IgD-negative memory B cell (primary cell): ENCODE measurements around the gene MX1. TPM values are rescaled to one million over a fixed set of nuclear protein-coding genes. Genes with fewer than 3 reads are reported as not detected.

Source experiments
- H3K27ac Mint-ChIP-seq, 3 donors: one replicate each; pipeline ENCODE4 v1.8.0; 2020 to 2022; ENCODE audit warnings: mild to moderate bottlenecking in 3 of 3, mixed read lengths in 3 of 3, moderate library complexity in 1 of 3
- H3K27me3 Mint-ChIP-seq: one replicate; pipeline ENCODE4 v1.8.0; 2021; ENCODE audit warnings: mixed read lengths
- H3K36me3 Mint-ChIP-seq: one replicate; pipeline ENCODE4 v1.8.0; 2020; ENCODE audit warnings: mild to moderate bottlenecking, mixed read lengths
- H3K4me1 Mint-ChIP-seq, 3 donors: one replicate each; pipeline ENCODE4 v1.8.0; 2020 to 2022; ENCODE audit warnings: mixed read lengths in 3 of 3, mild to moderate bottlenecking in 1 of 3
- H3K4me3 Mint-ChIP-seq, 4 donors: one replicate each; pipeline ENCODE4 v1.8.0; 2020 to 2022; ENCODE audit warnings: mild to moderate bottlenecking in 4 of 4, mixed read lengths in 4 of 4, moderate library complexity in 3 of 4
- H3K9me3 Mint-ChIP-seq, 3 donors: one replicate each; pipeline ENCODE4 v1.8.0; 2020 to 2021; ENCODE audit warnings: mixed read lengths in 3 of 3, mild to moderate bottlenecking in 1 of 3
- polyA plus RNA-seq: library from polyadenylated mRNA; unstranded; fragments of 300-500 nt; fragmentation: Illumina TruSeq; gene quantifications from one replicate; pipeline ENCODE4 v1.2.3, GENCODE V29; 2021

Gene MX1
- polyA plus RNA-seq, 1 donor from 2014 or later, result 128 TPM

- no peaks in the 10 kb centered on the region for H3K9me3 Mint-ChIP-seq
- H3K27me3 Mint-ChIP-seq, result no peaks in the 10 kb centered on the region
- no peak overlapping the region for H3K4me3 Mint-ChIP-seq
- H3K27ac Mint-ChIP-seq, result peak overlapping the region in 1 of 3 donors; percentile 31
- peaks cover 0 to 3% (median 0%) of the 10 kb centered on the region in 3 donors for H3K4me1 Mint-ChIP-seq
- peaks cover 6% of the 10 kb centered on the region for H3K36me3 Mint-ChIP-seq
Observed at GRCh38 chr21:41451753-41452676, 26.0 kb downstream of the MX1 start.

DNA sequence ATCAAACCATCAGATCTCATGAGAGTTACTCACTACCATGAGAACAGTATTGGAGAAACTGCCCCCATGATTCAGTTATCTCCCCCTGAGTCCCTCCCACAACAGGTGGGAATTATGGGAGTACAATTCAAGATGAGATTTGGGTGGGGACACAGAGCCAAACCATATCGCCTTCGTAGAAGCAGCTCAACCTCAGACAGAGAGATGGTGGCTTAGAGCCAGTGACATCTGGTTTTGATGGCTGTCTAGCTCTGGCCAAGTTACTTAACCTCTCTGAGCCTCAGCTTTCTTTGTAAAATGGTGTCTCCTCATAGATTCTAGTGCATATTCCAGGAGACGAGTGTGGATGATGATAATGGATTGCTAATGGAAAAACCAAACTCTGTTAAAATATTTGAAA, 27.2 kb downstream of the MX1 start:
- Mint-ChIP-seq H3K36me3 (peaks cover 6% of the 10 kb centered on the region), H3K27me3 (no peaks in the 10 kb centered on the region), H3K4me1 (peaks cover 0 to 3% (median 0%) of the 10 kb centered on the region in 3 donors), H3K4me3 (no peak overlapping the region), H3K27ac (no peak overlapping the region), H3K9me3 (no peaks in the 10 kb centered on the region)

DNA sequence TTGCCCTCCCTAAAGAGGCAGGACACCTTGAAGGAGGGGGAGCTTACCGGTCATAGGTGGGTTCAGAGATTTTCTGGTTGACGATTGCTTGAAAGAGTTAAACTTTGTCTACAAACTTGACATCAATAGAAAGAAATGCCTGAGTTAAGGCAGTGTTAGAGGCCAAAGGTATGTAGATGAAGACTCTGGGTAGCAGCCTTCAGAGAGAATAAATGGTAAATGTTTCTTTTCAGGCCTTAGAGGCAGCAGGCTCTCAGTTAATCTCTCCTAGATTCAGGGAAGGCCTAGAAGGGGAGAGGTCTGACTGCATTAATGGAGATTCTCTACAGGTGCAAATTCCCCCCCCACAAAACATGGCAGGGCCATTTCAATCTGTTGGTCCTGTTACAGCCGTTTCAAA, 27.7 kb downstream of the MX1 start:
- H3K4me1 Mint-ChIP-seq, result peaks cover 0 to 3% (median 0%) of the 10 kb centered on the region in 3 donors
- H3K9me3 Mint-ChIP-seq, result no peaks in the 10 kb centered on the region
- H3K36me3 Mint-ChIP-seq, result peaks cover 6% of the 10 kb centered on the region
- no peak overlapping the region for H3K4me3 Mint-ChIP-seq
- H3K27ac Mint-ChIP-seq, result no peak overlapping the region
- H3K27me3 Mint-ChIP-seq, result no peaks in the 10 kb centered on the region

DNA sequence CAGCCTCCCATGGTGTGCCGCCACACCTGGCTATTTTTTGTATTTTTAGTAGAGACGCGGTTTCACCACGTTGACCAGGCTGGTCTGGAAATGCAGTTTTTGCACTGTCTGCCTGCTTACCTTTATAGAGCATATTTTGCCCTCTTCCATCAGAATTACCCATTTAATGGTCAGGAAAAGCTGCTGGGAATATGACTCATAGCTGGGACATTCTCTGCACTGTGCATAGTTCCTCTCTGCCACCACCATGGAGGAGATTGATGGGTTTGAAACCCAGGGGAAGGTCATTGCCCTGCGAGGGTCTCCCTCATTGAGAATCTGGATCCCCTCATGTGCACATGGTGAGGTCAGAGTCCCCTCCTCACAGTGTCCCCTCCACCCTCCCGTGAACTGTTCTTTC, 32.1 kb downstream of the MX1 start:
- H3K9me3 Mint-ChIP-seq, result no peaks in the 10 kb centered on the region
- no peak overlapping the region for H3K4me3 Mint-ChIP-seq
- peak overlapping the region in 1 of 3 donors; percentile 33 for H3K27ac Mint-ChIP-seq
- H3K4me1 Mint-ChIP-seq, result peaks cover 12 to 21% (median 19%) of the 10 kb centered on the region in 3 donors
- H3K27me3 Mint-ChIP-seq, result no peaks in the 10 kb centered on the region
- H3K36me3 Mint-ChIP-seq, result peaks cover 8% of the 10 kb centered on the region

DNA sequence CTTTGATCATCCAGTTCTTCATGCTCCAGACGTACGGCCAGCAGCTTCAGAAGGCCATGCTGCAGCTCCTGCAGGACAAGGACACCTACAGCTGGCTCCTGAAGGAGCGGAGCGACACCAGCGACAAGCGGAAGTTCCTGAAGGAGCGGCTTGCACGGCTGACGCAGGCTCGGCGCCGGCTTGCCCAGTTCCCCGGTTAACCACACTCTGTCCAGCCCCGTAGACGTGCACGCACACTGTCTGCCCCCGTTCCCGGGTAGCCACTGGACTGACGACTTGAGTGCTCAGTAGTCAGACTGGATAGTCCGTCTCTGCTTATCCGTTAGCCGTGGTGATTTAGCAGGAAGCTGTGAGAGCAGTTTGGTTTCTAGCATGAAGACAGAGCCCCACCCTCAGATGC, 32.5 kb downstream of the MX1 start:
- Mint-ChIP-seq H3K9me3 (peaks cover 0 to under 1% (median 0%) of the 10 kb centered on the region in 3 donors), H3K27ac (peak overlapping the region in 1 of 3 donors; percentile 33), H3K36me3 (peaks cover 4% of the 10 kb centered on the region), H3K4me1 (peaks cover 12 to 19% (median 19%) of the 10 kb centered on the region in 3 donors), H3K27me3 (no peaks in the 10 kb centered on the region), H3K4me3 (no peak overlapping the region)

- peaks cover 3% of the 10 kb centered on the region for H3K36me3 Mint-ChIP-seq
- H3K4me1 Mint-ChIP-seq, result peaks cover 12 to 19% (median 19%) of the 10 kb centered on the region in 3 donors
- peaks cover 0 to 6% (median 0%) of the 10 kb centered on the region in 3 donors for H3K9me3 Mint-ChIP-seq
- peak overlapping the region in 2 of 3 donors; percentile 67 to 80 for H3K27ac Mint-ChIP-seq
- no peaks in the 10 kb centered on the region for H3K27me3 Mint-ChIP-seq
- H3K4me3 Mint-ChIP-seq, result no peak overlapping the region
Observed at GRCh38 chr21:41459884-41460534, 34.0 kb downstream of the MX1 start.

GRCh38 chr21:41460578-41461527, 34.8 kb downstream of the MX1 start:
- H3K4me3 Mint-ChIP-seq, result peak overlapping the region in 2 of 4 donors; percentile 67 to 84
- peaks cover 0 to 6% (median 0%) of the 10 kb centered on the region in 3 donors for H3K9me3 Mint-ChIP-seq
- peaks cover 12 to 19% (median 19%) of the 10 kb centered on the region in 3 donors for H3K4me1 Mint-ChIP-seq
- H3K36me3 Mint-ChIP-seq, result peaks cover 3% of the 10 kb centered on the region
- peak overlapping the region in 2 of 3 donors; percentile 67 to 80 for H3K27ac Mint-ChIP-seq
- no peaks in the 10 kb centered on the region for H3K27me3 Mint-ChIP-seq

GRCh38 chr21:41465176-41465781, 39.2 kb downstream of the MX1 start:
- H3K27ac Mint-ChIP-seq, result no peak overlapping the region
- peaks cover 19% of the 10 kb centered on the region for H3K27me3 Mint-ChIP-seq
- H3K9me3 Mint-ChIP-seq, result peaks cover 0 to 6% (median 0%) of the 10 kb centered on the region in 3 donors

GRCh38 chr21:41466024-41466820, 40.2 kb downstream of the MX1 start:
- H3K27me3 Mint-ChIP-seq, result peaks cover 24% of the 10 kb centered on the region

More at GRCh38 chr21:41465176-41465781, 39.2 kb downstream of the MX1 start:
- Mint-ChIP-seq H3K4me3 (no peak overlapping the region), H3K36me3 (no peaks in the 10 kb centered on the region), H3K4me1 (peaks cover 12 to 19% (median 17%) of the 10 kb centered on the region in 3 donors)

GRCh38 chr21:41470054-41470453, 44.0 kb downstream of the MX1 start:
- H3K9me3 Mint-ChIP-seq, result no peaks in the 10 kb centered on the region
- H3K4me1 Mint-ChIP-seq, result no peaks in the 10 kb centered on the region
- H3K27ac Mint-ChIP-seq, result peak overlapping the region in 1 of 3 donors; percentile 4
- H3K27me3 Mint-ChIP-seq, result peaks cover 27% of the 10 kb centered on the region
- no peaks in the 10 kb centered on the region for H3K36me3 Mint-ChIP-seq
- no peak overlapping the region for H3K4me3 Mint-ChIP-seq

More at GRCh38 chr21:41466024-41466820, 40.2 kb downstream of the MX1 start:
- H3K9me3 Mint-ChIP-seq, result peaks cover 0 to 6% (median 0%) of the 10 kb centered on the region in 3 donors
- H3K36me3 Mint-ChIP-seq, result no peaks in the 10 kb centered on the region
- H3K27ac Mint-ChIP-seq, result peak overlapping the region in 1 of 3 donors; percentile 48
- H3K4me3 Mint-ChIP-seq, result no peak overlapping the region
- H3K4me1 Mint-ChIP-seq, result peaks cover 10 to 13% (median 12%) of the 10 kb centered on the region in 3 donors

- Mint-ChIP-seq H3K4me3 (no peak overlapping the region), H3K36me3 (no peaks in the 10 kb centered on the region), H3K9me3 (no peaks in the 10 kb centered on the region), H3K27ac (no peak overlapping the region), H3K4me1 (no peaks in the 10 kb centered on the region), H3K27me3 (peaks cover 26% of the 10 kb centered on the region)
Observed at GRCh38 chr21:41472753-41473548, 46.9 kb downstream of the MX1 start.

DNA sequence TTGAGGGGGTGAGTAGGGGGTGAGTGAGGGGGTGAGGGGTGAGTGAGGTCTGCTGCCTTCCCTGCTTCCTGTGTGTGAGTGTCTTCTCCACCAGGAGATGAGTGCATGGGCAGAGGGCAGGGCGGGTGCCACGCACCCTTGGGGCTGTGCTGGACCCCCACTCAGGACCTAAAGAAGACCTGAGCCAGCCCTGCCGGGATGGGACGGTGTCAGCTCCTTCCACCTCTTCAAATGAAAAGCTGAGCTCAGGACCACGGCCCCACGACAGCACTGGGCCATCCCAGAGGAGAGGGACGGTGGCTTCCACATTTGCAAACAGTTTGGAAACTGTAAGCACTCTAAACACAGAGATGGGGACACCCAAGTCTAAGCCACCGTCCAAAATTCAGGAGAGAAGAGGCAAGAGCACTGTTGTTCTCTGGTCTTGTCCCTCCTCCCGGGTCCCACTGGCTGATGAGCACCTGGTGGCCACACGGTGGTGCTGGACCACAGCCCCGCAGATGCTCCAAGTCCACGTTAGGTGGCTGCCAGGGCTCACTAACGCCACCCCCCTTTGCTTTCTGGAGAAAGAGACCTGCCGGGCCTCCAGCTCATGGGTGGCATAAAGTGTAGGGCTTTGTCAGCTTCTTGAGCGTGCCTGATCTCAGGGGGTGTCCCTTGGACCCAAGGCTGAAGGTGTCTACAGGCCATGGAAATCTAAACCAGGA, 49.8 kb downstream of the MX1 start:
- Mint-ChIP-seq H3K27ac (no peak overlapping the region), H3K4me1 (no peaks in the 10 kb centered on the region), H3K4me3 (no peak overlapping the region), H3K36me3 (no peaks in the 10 kb centered on the region), H3K9me3 (no peaks in the 10 kb centered on the region), H3K27me3 (peaks cover 12% of the 10 kb centered on the region)
